Bone marrow (tissue), 2 donors: Measurements from ENCODE around the gene CPXM2.

Experiments used
- DNase-seq, 2 donors: peaks; one replicate each; lab custom pipeline; 2025; lab: John Stamatoyannopoulos, UW

The CPXM2 gene

GRCh38 chr10:123869020-123869414, 22.6 kb downstream of the CPXM2 start:
- DNase-seq, result no peak

DNA sequence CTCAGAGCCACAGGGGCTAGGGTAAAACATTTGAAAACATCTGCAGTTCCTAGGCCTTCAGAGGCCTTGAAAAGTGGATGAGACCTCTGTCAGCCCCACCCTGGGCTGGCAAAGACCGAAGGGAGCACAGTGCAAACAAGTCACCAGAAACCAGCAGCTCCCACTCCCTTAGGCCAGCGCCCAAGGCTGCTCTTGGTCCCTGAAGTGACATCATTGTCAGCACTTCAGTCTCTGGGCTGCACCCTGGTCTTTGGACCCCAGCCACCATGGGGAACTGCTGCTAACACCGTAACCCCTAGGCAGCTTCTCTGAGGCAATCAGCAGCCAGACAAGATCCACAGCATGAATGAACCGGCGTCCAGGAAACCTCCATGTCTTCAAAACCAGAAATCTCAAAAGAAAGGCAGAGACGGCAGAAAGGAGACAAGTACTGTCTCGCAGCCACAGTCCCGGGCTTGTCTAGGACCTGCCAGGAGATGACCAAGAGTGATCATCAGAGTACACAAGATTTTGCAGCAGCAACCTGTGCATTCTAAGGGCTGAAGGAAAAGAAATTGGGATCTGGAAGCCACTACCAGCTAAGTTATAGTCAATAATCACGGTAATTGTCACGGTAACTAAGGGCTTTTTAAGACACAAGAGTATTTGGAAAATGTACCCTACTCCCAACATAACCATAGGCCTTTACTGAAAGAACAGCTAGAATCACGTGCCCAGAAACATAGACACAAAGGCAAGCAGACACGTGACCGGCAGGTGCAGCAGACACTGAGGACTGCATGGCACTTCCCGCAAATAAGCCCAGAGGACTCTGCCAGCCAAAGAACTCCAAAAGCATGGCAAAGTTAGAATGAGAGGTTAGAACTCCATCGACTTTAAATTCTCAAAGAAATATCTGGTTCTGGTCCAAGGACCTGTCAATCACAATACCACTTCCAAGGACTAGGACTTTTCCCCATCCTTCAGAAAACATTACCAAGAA, 23.3 kb downstream of the CPXM2 start:
- no peak for DNase-seq

- DNase-seq, result no peak
Observed at GRCh38 chr10:123865880-123866279, 25.7 kb downstream of the CPXM2 start.

DNA sequence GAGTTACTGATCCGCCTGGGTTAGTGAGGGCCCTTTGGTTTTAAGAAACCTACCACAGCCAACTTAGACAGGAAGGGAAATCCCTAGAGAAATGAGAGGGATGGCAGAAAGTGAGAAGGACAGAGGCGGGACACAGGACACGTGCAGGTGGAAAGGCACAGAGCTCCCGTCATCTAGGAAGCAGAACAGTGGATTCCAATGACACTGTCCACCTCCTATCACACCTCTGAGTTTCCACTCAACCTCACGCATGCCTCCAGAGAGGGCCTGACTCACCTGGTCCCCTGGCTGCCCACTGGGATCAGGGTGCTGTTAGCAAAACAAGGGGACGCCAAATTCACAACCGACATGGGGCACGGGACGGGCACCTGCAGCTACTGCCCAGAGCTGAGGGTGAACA, 26.3 kb downstream of the CPXM2 start:
- no peak for DNase-seq

GRCh38 chr10:123864923-123865322, 26.7 kb downstream of the CPXM2 start:
- no peak for DNase-seq

DNA sequence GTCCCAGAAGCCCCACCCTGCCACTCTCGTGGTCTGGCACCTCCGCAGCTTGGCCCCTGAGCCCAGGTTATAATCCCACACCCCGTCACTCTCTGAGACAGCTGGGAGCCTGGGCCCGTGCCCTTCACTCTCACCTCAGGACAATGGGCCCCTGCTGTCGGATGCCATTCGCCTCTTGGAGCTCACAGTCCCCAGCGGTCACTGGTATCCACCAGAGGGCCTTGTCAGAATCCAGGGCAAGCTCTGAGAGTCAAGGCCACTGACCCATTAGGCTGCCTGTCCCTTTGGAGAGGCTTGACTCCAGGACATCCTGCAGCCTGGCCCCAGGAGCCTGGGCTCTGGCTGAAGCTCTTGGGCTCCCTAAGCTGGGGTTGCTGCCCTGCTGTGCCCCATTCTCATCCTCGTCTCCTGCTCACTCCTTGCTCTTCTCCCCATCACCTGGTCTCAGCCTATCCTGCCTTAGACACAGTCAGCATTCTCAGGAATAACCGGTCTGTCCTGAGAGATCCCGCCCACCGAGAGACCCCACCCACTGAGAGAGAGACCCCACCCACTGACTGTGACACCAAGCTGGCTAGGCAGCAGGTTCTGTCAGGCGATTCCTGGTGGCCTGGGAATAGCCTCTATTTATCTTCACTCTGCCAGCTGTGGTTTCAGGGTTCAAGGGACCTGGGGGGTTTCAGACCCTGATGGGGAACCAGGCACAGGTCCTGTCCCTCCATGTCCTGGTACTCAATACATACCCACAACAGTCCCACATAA, 27.7 kb downstream of the CPXM2 start:
- DNase-seq, result no peak

- no peak for DNase-seq
Observed at GRCh38 chr10:123863183-123863575, 28.4 kb downstream of the CPXM2 start.

DNA sequence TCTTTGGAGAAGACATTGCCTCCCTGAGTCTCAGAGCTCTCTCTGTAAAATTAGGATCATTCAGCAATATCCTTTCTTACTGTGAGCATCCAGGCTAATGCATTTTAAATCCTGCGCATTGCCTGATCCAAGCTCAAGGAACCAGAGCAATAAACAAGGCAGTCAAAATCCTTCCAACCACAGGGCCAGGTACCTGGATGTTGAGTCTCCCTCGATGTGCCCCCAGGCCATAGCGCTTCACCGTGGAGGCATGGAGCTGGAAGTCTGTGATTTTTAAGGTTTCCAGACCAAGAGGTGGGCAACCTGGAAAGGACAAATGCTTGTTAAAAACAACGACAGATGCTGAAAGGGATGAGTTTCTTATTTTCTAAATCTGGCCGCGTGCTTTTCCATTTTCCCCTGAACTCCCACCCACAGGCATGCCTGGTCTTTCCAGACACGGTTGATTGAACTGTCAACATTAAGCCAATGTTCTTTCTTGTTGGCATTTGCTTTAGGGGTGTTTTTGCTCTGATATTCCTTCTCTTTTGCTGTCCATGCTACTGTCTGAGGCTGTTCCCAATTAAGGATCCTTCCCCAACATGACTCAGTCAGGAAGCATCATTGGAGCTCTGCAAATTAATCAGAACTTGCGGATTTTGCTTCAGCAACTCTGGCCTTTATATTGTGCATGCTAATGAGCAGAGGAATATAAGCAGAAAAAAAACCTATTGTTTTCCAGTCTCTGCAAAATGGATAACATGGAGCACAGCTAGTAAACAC, 29.0 kb downstream of the CPXM2 start:
- DNase-seq, result no peak

- DNase-seq, result no peak
Observed at GRCh38 chr10:123860856-123861255, 30.8 kb downstream of the CPXM2 start.

DNA sequence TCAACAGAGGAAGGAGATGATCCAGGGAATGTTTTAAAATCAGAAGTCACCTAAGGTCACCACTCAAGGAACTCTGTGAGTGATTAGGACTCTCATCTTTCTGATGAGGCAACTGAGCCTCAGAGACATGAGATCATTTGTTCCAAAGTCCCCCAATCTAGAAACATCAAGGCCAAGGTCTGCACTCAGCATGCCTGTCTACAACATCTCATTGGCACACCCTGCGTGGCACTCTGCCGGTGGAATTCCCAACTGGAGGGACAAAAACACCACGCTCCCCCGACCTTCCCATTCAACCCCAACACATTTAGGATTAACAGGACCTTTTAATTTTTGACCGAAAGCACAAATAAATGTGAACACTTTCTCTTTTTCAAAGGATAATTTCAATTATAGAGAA, 31.4 kb downstream of the CPXM2 start:
- no peak for DNase-seq

- DNase-seq, result no peak
Observed at GRCh38 chr10:123859653-123860050, 32.0 kb downstream of the CPXM2 start.

GRCh38 chr10:123858907-123859652, 32.5 kb downstream of the CPXM2 start:
- no peak for DNase-seq

DNA sequence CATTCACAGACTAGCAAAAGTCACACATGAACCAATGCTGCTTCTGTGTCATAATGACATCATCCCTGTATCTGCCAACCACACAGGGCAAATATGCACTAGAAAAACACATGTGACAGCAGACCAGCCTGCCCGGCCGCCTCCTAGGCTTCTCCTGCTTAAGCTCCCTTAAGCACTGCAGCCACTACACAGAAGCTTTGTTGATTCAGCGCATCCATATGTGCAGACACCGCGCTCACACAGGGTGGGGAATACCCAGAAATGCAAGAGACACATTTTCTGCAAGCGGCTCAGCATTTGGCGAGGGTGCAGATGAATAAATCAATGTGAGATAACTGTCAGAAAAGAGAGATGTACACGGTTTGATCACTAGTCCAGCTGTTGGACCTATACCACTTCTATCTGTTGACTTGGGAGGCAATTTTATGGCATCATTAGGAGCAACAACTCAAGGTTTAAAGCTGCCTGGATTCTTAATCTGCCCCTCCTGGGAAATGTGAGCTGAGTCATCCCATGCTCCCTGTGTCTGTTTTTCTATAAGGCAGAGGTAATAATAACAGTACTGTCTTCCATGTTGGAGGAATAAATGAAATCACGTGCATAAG, 33.4 kb downstream of the CPXM2 start:
- DNase-seq, result no peak

GRCh38 chr10:123857616-123858015, 34.0 kb downstream of the CPXM2 start:
- no peak for DNase-seq

DNA sequence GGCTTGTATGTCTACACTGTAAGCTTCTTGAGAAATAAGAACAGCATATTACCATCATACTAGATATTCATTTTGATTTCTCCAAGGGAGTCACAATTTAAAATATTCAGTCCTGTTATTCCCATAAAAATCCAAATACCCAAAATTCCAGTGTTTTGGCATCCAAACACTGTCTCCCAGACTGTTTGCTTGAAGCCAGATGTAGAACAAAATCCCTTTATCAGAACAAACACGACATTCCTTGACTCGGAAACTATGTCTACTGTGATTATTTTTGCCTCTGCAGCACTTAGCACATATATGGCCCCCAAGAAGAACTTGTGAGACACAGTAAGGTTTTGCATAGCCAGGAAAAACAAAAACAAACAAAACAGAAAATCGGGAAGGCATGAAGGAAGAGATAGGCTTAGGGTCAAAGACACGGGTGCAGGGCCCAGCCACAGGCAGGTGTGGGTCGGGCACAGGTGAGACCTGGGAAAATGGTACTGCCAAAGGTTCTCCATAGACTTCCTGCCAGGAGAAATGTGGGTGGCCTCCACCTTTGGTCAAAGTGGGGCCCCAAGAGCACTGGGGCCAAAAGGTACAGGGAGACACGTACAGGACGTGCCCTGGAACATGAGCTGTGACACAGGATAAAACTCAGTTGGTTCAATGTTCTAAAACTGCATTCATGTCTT, 36.5 kb downstream of the CPXM2 start:
- DNase-seq, result no peak

DNA sequence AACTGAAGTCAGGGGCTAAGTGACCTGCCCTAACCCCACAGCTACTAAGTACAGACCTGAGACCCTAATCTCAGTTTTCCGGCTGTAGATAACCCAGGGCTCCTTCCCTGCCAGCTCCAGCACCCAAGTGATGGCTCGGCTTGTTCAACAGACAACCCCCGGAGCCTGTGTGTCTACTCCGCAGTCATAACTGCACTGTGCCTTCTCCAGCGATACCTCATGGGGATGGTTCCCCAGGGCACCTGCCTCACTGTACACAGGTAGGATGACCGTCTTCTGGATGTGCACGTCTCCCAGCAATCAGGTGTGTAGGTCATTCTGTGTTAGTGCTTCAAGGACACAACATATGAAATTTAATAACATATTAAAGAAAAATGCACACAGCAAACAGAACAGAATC, 37.1 kb downstream of the CPXM2 start:
- no peak for DNase-seq

GRCh38 chr10:123854003-123854402, 37.6 kb downstream of the CPXM2 start:
- no peak for DNase-seq

- DNase-seq, result no peak
Observed at GRCh38 chr10:123852411-123852951, 39.1 kb downstream of the CPXM2 start.

DNA sequence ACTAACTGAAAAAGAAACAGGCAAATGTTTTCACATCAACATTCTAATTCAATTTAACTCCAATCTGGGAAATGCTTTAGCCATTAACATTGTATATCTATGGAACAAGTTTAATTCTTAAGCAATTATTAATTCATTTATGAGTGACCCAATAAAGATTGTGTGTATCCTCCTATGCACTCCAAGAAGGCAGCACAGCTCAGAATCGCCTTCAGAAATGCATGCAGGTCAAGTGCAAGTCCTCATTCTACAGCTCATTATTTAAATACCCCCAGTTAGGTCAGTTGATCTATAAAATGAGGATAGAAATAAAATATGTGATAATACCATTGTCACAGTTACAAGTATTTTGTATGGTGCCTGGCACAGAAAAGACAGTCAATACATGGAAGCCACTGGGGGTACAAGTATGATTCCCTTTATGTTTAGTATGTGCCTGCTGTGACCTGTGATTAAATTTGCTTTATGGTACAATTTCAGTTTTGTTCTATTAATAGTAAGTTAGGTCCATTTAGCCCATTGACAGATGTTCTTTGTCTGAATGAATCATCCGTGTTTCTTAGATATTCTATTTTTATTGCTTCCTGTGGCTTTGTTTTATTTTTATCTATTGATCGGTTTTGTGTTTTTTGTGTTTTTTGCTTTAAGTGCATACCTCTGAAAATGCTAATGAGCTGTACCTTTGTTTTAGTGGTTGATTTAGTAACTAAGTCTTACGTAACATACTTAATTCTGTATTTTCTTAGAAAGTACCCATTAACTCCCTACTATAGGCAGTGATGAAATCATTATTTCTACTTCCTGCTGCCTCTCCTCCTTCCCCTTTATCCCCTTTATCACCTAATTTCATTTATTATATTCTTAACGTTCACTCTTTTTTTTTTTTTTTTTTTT, 42.8 kb downstream of the CPXM2 start:
- no peak for DNase-seq
